GM23338 (cell line): ENCODE measurements around the gene TOMM7. TPM values are rescaled to one million over a fixed set of nuclear protein-coding genes. Genes with fewer than 3 reads are reported as not detected.

Experiments
- ATAC-seq: fragments of 200-7000 bp; cut with Tn5 transposase; 3 replicates; pipeline ENCODE4 v1.9.1; 2020
- DNase-seq: peaks from one replicate; pipeline ENCODE4 v3.0.0-alpha.2; 2015; ENCODE audit warnings: low spot score
- H2AFZ ChIP-seq: fragments of 200-600 bp; sonication (generic); 2 replicates; pipeline ENCODE4 v1.8.0; 2016; ENCODE audit warnings: antibody characterized with exemption, mild to moderate bottlenecking, moderate library complexity
- H3F3A ChIP-seq: fragments of 200-600 bp; sonication (generic); replicated peaks from 2 replicates; pipeline ENCODE4 v1.8.0; 2017; ENCODE audit warnings: antibody characterized with exemption, mixed run types, low read depth
- H3K27ac ChIP-seq: fragments of 200-600 bp; sonication (generic); 2 replicates; pipeline ENCODE4 v1.6.1; 2016; ENCODE audit warnings: low read depth
- H3K27me3 ChIP-seq: fragments of 200-600 bp; sonication (generic); 2 replicates; pipeline ENCODE4 v1.8.0; 2016; ENCODE audit warnings: mild to moderate bottlenecking, mixed run types, moderate library complexity; ENCODE audit not compliant: insufficient read depth
- H3K36me3 ChIP-seq: fragments of 200-600 bp; sonication (generic); 2 replicates; pipeline ENCODE4 v1.8.0; 2016; ENCODE audit warnings: mild to moderate bottlenecking; ENCODE audit not compliant: insufficient read depth
- H3K4me1 ChIP-seq: fragments of 200-600 bp; sonication (generic); 2 replicates; pipeline ENCODE4 v1.8.0; 2016; ENCODE audit warnings: mild to moderate bottlenecking, moderate library complexity; ENCODE audit not compliant: insufficient read depth
- H3K4me2 ChIP-seq: fragments of 200-600 bp; sonication (generic); 2 replicates; pipeline ENCODE4 v1.7.1; 2017; ENCODE audit warnings: mixed run types
- H3K4me3 ChIP-seq: fragments of 200-600 bp; sonication (generic); 2 replicates; pipeline ENCODE4 v1.6.1; 2016; ENCODE audit warnings: mixed run types
- H3K79me2 ChIP-seq: fragments of 200-600 bp; sonication (generic); replicated peaks from 2 replicates; pipeline ENCODE4 v1.8.0; 2017; ENCODE audit warnings: mild to moderate bottlenecking; ENCODE audit not compliant: insufficient read depth
- H3K9me2 ChIP-seq: fragments of 200-600 bp; sonication (generic); 2 replicates; pipeline ENCODE4 v1.8.0; 2017; ENCODE audit not compliant: insufficient read depth
- H4K20me1 ChIP-seq: fragments of 200-600 bp; sonication (generic); replicated peaks from 2 replicates; pipeline ENCODE4 v1.8.0; 2017; ENCODE audit warnings: mild to moderate bottlenecking; ENCODE audit not compliant: insufficient read depth
- H3K27ac Mint-ChIP-seq: 2 replicates; pipeline ENCODE4 v1.8.0; 2020; ENCODE audit warnings: inconsistent platforms, mild to moderate bottlenecking, moderate library complexity, mixed read lengths
- H3K27me3 Mint-ChIP-seq: 3 replicates; pipeline ENCODE4 v1.8.0; 2022; ENCODE audit warnings: low read depth, mild to moderate bottlenecking, moderate library complexity, mixed read lengths, inconsistent platforms; ENCODE audit not compliant: insufficient read depth, poor library complexity
- H3K36me3 Mint-ChIP-seq: 3 replicates; pipeline ENCODE4 v1.8.0; 2021; ENCODE audit warnings: low read depth, mild to moderate bottlenecking, inconsistent platforms, moderate library complexity, mixed read lengths
- H3K4me1 Mint-ChIP-seq: 3 replicates; pipeline ENCODE4 v1.8.0; 2020; ENCODE audit warnings: mild to moderate bottlenecking, inconsistent platforms, mixed read lengths
- H3K4me3 Mint-ChIP-seq: 3 replicates; pipeline ENCODE4 v1.8.0; 2021; ENCODE audit warnings: moderate library complexity, mild to moderate bottlenecking, inconsistent platforms, mixed read lengths
- H3K9me3 Mint-ChIP-seq: 3 replicates; pipeline ENCODE4 v1.8.0; 2020; ENCODE audit warnings: moderate library complexity, mild to moderate bottlenecking, inconsistent platforms, mixed read lengths
- CREB1 ChIP-seq: fragments of 250-450 bp; sonication (Bioruptor Pico); IDR thresholded peaks from 2 replicates; pipeline ENCODE4 v1.5.0; 2020; ENCODE audit warnings: low read depth, mild to moderate bottlenecking, moderate library complexity
- CTCF ChIP-seq, 2 experiments: fragments of 200-600 bp in 1 of 2; sonication (generic) in 1 of 2; conservative IDR thresholded peaks; 2 replicates each; pipeline versions ENCODE4 v1.5.1 to v1.6.1; 2016 to 2017; ENCODE audit warnings: antibody characterized with exemption in 2 of 2, low read depth in 2 of 2, mild to moderate bottlenecking in 2 of 2, moderate library complexity in 1 of 2
- ETS1 ChIP-seq: IDR thresholded peaks from 2 replicates; pipeline ENCODE4 v1.6.1; 2016; ENCODE audit warnings: antibody characterized with exemption
- EZH2 ChIP-seq: fragments of 200-600 bp; sonication (generic); IDR thresholded peaks from one replicate; pipeline ENCODE4 v1.8.0; 2017; ENCODE audit warnings: antibody characterized with exemption, mild to moderate bottlenecking, low read depth; ENCODE audit not compliant: unreplicated experiment
- EZH2phosphoT487 ChIP-seq: fragments of 200-600 bp; sonication (generic); IDR thresholded peaks from one replicate; pipeline ENCODE4 v1.8.1; 2018; ENCODE audit warnings: antibody characterized with exemption; ENCODE audit not compliant: unreplicated experiment
- NANOG ChIP-seq: IDR thresholded peaks from 2 replicates; pipeline ENCODE4 v1.6.1; 2016; ENCODE audit warnings: antibody characterized with exemption, borderline replicate concordance
- REST ChIP-seq: IDR thresholded peaks from one replicate; pipeline ENCODE4 v1.6.1; 2018; ENCODE audit warnings: antibody characterized with exemption; ENCODE audit not compliant: unreplicated experiment
- STAT1 ChIP-seq: IDR thresholded peaks from one replicate; pipeline ENCODE4 v1.6.1; 2016; ENCODE audit warnings: antibody characterized with exemption; ENCODE audit not compliant: unreplicated experiment
- ZNF114 ChIP-seq: fragments of 250-450 bp; sonication (Bioruptor Pico); IDR thresholded peaks from 2 replicates; pipeline ENCODE4 v1.5.0; 2020; ENCODE audit warnings: mild to moderate bottlenecking, moderate library complexity
- ZNF331 ChIP-seq: fragments of 250-450 bp; sonication (Bioruptor Pico); IDR thresholded peaks from 2 replicates; pipeline ENCODE4 v1.5.0; 2020; ENCODE audit warnings: low read depth, mild to moderate bottlenecking, moderate library complexity
- polyA plus RNA-seq: library from polyadenylated mRNA; unstranded; fragments of >200 nt; fragmentation: Nextera tagmentation; extraction: Ambion mirVana; gene quantifications from 2 replicates; pipeline ENCODE4 v1.2.1, GENCODE V29; 2016
- total RNA-seq: library from RNA; depleted of rRNA; stranded (reverse); fragments of >200 nt; shearing (Covaris generic); gene quantifications from 2 replicates; pipeline ENCODE4 v1.2.3, GENCODE V29; 2014

The TOMM7 gene
- total and polyA plus RNA-seq, 2 experiments from 2014 or later = 164 to 920 TPM

GRCh38 chr7:22832401-22832800, 9.8 kb upstream of the TOMM7 start (continued):
- TF ChIP-seq ETS1 = no peak

GRCh38 chr7:22831602-22832305, 9.1 kb upstream of the TOMM7 start:
- Mint-ChIP-seq H3K9me3 (no peaks in the 10 kb centered on the region), H3K27me3 (no peaks in the 10 kb centered on the region), H3K4me3 (no peak overlapping the region), H3K36me3 (no peaks in the 10 kb centered on the region), H3K4me1 (peaks cover 1% of the 10 kb centered on the region; the same call in 2 of the 3 replicates), H3K27ac (no peak overlapping the region)
- no peaks in the 10 kb centered on the region for H4K20me1 ChIP-seq
- no peaks in the 10 kb centered on the region for H3K9me2 ChIP-seq
- H3F3A ChIP-seq = no peaks in the 10 kb centered on the region
- 0 out of 2 replicates have a peak, but pooled peaks cover 3% of the 10 kb centered on the region for H3K4me1 ChIP-seq
- no peak overlapping the region for H3K4me3 ChIP-seq
- no peaks in the 10 kb centered on the region for H3K36me3 ChIP-seq
- no peak for DNase-seq
- H3K79me2 ChIP-seq = no peaks in the 10 kb centered on the region
- 0 out of 2 replicates have a peak overlapping the region, but pooled peaks have one; percentile 47 for H2AFZ ChIP-seq
- no peaks in the 10 kb centered on the region for H3K27me3 ChIP-seq
- no peak for ATAC-seq
- no peak overlapping the region for H3K27ac ChIP-seq
- no peak overlapping the region for H3K4me2 ChIP-seq
- TF ChIP-seq ZNF331 (CRISPR knock-in tag) = no peak
- no peak for TF ChIP-seq EZH2
- TF ChIP-seq ZNF114 (CRISPR knock-in tag) = no peak
- no peak for TF ChIP-seq EZH2phosphoT487
- no peak for TF ChIP-seq STAT1
- no peak for TF ChIP-seq ETS1
- TF ChIP-seq CREB1 (CRISPR knock-in tag) = no peak
- no peak for TF ChIP-seq REST
- no peak for TF ChIP-seq NANOG
- TF ChIP-seq CTCF (conservative IDR thresholded peaks at IDR 0.05; ENCODE audit: low read depth in 2 of 2) = no peak
